ENCODE measurements around the gene PTPN18.
A peak's percentile ranks its signal among the peaks of the same experiment; 100 is the strongest.
"Not testable (repeated sequence)": the region's sequence is repeated elsewhere in the genome, so short reads cannot be mapped to it uniquely, and the experiment has no call there.

The PTPN18 gene, protein sequence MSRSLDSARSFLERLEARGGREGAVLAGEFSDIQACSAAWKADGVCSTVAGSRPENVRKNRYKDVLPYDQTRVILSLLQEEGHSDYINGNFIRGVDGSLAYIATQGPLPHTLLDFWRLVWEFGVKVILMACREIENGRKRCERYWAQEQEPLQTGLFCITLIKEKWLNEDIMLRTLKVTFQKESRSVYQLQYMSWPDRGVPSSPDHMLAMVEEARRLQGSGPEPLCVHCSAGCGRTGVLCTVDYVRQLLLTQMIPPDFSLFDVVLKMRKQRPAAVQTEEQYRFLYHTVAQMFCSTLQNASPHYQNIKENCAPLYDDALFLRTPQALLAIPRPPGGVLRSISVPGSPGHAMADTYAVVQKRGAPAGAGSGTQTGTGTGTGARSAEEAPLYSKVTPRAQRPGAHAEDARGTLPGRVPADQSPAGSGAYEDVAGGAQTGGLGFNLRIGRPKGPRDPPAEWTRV

DNA sequence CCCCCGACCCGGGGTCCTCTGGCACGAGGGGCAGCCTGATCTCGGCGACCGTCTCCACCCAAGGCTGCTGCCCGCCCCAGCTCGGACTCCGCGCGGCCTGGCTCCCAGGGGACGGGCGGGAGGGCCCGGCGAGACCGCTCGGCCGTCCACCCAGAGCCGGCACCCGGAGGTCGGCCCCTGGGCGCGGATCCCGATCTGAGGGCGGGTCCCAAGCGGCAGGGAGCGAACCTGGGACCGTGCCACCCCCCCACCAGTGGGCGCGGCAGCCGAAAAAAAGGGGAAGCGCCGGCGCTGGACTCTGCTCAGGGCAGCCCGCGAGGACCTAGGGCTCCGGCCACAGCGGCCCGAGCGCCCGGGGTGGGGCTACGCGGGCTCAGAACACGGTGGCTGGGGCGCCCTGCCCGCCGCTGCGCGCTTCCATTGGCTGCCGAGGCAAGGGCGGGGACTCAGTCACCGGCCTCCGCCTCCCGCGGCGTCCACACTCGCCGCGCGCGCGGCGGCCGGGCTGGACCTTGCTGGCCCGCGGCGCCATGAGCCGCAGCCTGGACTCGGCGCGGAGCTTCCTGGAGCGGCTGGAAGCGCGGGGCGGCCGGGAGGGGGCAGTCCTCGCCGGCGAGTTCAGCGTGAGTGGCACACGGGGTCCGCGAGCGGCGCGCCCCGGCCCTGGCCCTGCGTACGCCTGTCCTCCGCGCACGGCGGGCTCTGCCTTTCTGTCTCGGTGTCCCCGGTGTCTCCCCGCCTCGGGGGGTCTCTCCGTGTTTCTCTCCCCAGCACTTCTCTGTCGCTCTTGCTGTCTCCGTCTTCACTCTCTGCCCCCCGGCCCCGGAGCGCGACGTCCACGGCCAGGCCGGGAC, at the start of gene PTPN18:
Gene PTPN18 (plus strand): TSS at position 479 of the 854 bp plus-strand sequence. CDS start 52 bp downstream, at position 531.
- DNase-seq, result peak; percentile 67

DNA sequence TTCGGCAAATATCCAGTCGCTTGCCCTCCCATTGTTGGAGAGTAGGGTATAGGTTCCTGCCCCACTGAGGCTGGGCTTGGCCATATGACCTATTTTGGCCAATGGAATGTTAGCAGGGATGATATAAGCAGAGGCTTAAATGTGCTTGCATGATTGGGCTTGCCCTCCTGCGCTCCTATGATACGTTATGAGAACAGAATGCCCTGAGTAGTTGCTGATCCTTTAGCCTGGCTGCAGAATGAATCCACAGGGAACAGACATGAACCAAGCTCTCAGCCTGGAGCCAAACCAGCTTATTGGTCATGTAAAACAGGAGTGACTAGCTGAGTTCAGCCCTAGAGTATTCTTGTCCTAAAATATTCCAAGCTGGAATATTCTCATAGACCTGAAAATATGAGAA, 48.0 kb upstream of the PTPN18 start:
- no peak for DNase-seq

DNA sequence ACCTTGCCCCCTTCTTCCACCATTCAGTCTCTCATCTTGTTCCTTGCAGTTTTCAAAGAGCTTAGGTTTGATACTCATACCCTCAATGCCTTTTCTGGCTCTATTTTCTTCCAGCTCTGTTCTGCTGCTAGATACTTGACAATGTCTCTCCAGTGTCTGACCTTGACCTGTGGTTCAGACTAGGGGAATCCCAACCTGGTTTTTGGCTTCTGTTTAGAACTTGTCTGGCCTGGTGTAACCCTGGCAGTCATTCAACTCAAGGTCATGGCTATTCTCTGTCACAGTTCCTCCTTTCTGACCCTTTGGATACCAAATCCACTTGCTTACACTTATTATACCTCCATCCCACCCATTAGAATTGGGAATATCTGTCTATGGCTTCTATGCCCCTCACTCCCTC, 45.0 kb upstream of the PTPN18 start:
- no peak for DNase-seq

DNA sequence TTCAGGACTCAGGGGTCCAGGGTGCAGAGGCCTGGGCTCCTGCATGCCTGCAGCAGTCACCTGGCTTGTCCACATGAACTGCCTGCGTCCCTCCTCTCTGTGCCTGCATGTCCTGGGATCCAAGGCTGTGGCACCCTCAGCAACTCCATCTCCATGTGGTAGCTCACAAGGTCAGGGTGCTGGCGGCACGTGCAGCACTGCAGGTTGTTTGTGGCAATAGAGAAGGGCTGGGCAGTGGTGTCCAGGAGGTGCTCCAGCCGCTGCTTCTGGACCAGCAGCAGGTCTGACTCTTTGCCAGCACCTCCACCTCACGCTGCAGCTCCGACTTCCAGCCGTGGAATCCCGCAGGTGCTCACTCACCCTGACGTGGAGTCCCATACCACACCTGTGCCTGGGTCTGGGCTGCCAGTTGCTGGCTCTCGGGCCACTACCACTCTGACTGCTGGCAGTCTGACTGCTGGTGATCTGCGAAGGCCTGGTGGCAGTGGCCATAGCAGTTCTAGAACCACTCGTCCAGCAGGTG, 42.0 kb upstream of the PTPN18 start:
- no peak for DNase-seq

DNA sequence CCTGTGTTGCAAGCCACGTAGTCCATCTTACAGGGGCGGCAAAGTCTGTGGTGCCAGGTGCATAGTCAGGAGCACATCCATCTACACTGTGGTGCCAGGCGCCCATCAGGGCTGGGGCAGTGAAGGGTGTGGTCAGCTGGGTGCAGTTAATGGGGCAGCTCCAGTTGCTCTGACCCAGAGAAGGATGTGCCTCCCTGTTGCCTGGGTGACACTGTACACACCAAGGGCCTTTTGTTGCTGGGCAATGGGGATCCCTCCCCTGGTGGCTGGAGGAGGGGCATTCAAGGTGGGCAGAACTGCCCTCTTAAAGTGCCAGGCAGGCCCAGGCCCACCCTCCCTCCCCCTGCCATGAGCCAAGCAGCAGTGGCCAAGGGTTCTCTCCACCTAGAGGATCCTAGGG, 41.5 kb upstream of the PTPN18 start:
- DNase-seq, result no peak

DNA sequence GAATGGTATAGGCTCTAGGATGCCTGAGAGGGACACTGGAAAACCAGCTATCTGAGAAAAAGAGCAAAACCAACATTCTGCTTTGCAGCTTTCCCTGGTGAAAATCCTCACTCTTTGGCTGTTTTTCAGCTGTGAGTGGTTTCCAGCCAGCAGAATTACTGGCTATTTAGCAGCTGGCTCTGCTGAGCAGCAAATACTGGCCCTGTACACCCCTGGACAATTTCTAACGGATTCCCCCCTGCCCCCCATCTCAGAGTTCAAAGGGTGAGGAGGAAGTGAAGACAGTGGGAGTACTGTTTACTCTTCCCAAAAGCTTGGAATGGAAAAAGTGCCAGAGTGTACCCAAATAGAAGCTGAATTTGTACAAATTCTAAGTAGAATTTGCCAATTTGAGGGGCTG, 39.3 kb upstream of the PTPN18 start:
- no peak for DNase-seq

DNA sequence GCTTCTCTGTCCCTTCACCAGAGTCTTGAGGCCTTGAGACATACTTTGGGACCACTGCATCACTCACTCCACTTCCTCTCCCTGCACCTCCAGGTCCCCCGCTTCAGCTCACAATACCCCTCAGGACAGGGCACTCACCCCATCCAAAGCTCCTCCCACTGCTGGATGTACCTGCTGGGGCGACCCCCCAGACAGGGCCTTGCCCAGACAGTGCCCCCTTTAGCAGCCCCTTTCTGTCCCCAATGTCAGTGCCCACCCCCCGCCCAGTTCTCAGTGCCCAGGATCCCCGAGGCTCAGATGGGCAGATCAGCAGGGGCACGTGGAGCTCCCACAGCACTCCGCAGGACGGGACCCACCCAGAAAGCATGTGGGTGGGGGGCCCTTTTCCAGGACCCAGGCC, 37.0 kb upstream of the PTPN18 start:
- DNase-seq, result no peak

DNA sequence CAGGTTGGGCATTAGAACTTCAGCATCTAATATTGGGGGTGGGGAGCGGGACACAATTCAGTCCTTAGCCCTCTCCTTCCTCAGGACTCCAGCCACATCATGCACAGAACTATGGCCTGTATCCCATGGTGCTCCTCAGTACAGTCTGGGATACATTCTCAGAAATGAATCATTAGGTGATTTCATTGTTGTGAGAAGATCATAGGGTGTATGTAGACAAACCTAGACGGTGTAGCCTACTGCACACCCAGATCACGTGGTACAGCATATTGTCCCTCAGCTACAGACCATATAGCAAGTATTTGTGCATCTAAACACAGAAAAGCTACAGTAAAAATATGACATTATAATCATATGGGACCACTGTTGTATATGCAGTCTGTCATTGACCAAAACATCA, 36.3 kb upstream of the PTPN18 start:
- no peak for DNase-seq

DNA sequence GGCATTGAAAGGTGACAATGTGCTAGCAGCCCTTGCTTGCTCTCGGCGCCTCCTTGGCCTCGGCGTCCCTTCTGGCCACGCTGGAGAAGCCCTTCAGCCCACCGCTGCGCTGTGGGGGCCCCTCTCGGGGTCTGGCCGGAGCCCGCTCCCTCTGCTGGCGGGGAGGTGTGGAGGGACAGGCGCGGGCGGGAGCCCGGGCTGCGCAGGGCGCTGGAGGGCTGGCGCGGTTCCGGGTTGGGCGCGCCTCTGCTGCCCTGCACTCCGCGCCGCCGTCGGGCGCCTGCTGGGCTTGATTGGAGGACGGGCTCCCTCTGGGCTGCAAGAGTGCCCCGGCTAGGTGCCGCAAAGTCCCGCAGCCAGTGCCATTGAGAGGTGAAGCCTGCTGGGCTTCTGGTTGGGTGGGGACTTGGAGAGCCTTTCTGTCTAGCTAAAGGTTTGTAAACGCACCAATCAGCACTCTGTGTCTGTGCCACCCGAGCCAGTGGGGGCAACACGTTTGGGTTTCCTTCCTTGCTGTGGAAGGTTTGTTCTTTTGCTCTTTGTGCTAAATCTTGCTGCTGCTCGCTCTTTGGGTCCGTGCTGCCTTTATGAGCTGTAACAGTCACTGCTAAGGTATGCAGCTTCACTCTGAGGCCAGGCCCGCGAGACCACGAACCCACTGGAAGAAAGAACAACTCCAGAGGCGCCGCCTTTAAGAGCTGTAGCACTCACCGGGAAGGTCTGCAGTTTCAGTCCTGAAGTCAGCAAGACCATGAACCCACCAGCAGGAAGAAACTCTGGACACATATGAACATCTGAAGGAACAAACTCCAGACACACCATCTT, 27.9 kb upstream of the PTPN18 start:
- DNase-seq, result no peak

DNA sequence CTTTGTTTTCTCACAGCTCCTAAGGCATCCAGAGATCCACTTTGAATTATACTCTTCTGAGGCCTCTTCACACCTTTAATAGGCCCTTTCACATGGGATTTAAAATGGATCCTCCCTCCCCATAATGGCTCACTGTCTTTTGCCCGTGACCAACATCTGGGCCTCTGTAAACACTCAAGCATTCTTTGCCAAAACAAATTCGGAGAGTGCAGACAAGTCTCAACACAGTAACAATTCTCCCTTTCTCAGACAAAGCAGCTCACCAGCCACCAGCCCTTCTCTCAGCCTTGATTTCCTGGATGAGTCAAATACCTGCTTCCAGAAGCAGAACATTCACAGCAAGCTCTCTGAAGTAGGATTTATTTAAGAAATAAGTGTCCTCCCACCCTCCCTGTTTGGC, 27.1 kb upstream of the PTPN18 start:
- DNase-seq, result no peak

DNA sequence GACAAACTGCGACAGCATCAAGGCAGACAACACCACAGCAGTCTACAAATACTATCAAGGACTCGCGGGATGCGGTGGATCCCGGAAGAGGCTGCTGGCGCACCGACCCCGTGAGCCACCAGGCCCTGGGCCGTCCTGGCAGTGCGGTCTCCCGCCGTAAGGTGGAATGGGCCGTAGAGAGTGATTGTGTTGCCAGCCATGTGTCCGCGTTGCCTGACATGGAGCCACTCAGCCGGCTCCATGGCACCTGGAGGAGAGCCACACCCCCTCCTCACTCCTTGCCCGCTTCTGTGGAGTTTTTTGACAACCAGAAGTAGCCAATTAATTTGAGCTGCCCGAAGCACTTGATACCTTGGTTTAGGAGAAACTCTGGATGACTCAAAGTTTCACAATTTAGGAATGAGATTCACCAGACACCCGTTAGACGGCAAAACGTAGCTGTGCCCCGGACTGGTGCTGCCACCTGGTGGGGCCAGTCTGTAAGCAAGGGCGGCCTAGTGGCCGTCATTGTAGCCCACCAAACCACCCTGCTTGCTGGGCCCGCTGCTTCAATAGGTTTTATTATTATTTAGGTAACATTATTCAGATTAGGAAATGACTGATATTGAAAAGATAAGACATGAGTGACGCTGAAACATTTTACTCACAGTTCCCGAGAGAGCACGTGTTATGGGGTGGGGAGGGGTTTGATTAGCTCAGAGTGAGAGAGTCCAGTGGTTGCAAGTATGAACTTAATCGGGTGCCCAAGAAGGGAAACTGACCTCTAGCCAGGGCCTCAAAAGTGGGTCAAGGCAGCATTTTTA, 23.4 kb upstream of the PTPN18 start:
- peak; percentile 71 for DNase-seq

DNA sequence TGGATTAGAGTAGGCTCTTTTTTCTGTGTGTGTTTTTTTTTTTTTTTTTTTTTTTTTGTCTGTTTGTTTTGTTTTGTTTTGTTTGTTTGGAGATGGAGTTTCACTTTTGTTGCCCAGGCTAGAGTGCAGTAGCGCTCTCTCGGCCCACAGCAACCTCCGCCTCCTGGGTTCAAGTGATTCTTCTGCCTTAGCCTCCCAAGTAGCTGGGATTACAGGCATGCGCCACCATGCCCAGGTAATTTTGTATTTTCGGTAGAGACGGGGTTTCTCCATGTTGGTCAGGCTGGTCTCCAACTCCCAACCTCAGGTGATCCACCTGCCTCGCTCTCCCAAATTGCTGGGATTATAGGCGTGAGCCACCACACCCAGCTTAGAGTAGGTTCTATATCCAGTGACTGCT, 22.6 kb upstream of the PTPN18 start:
- not testable (repeated sequence) for DNase-seq

DNA sequence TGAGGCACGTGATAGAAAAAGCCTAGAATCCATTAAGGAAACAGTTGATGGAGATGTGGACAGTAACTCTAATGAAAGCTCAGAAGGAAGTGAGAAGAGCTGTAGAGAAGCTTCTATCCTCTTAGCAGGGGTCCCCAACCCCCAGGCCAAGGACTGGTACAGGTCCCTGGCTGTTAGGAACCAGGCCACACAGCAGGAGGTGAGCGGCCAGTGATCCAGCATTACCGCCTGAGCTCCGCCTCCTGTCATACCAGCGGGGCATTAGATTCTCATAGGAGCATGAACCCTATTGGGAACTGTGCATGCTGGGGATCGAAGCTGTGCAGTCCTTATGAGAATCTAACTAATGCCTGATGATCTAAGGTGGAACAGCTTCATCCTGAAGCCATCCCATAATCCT, 21.8 kb upstream of the PTPN18 start:
- DNase-seq, result no peak

DNA sequence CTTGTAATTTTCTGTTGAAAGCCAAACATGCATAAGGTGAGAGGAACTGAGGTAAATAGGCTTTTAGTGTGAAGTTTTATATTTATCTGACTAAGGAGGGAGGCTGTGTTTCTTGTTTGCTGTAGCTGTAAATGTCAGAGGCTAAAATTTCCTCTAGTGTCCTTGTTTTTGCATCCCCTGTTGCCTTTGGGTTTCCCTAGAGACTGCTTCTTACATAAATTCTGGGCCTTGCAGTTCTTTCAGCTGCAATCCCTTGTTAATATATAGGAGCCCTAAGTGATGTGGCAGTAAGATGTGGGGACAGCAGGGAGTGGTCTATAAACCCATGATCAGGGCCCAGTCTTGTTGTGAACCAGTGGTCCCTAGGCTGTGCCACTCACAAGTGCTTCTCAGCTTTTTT, 20.6 kb upstream of the PTPN18 start:
- DNase-seq, result no peak

DNA sequence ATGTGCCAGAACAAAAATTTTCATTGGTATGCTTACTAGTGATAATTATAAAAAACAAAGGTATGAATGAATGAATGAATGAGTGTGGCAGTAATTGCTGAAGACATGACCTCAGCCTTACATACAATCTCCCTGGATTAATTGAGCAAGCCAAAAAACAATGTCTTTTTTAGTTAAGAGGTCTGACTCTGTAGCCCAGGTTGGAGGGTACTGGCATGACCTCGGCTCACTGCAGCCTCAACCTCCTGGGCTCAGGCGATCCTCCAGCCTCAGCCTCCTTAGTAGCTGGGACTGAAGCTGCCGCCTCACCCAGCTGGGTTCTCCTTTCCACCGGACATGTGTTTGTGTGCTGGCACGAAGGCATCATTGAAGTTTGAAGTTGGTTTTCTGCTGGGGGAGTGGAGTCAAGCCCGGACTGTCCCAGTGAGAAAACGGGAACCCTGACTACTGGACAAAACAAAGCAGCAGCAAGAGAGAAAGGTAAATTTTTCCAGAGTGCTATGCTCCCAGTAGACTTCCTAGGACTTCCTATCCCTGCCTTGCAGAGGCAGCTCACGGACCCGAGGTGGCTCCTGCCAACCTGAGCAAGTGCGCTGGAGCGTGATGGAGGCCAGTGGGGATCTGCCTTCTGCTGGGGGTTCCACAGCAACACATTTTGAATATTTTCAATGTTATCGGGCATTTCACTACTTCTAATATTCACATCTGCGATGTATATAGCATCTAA, 19.5 kb upstream of the PTPN18 start:
- no peak for DNase-seq

DNA sequence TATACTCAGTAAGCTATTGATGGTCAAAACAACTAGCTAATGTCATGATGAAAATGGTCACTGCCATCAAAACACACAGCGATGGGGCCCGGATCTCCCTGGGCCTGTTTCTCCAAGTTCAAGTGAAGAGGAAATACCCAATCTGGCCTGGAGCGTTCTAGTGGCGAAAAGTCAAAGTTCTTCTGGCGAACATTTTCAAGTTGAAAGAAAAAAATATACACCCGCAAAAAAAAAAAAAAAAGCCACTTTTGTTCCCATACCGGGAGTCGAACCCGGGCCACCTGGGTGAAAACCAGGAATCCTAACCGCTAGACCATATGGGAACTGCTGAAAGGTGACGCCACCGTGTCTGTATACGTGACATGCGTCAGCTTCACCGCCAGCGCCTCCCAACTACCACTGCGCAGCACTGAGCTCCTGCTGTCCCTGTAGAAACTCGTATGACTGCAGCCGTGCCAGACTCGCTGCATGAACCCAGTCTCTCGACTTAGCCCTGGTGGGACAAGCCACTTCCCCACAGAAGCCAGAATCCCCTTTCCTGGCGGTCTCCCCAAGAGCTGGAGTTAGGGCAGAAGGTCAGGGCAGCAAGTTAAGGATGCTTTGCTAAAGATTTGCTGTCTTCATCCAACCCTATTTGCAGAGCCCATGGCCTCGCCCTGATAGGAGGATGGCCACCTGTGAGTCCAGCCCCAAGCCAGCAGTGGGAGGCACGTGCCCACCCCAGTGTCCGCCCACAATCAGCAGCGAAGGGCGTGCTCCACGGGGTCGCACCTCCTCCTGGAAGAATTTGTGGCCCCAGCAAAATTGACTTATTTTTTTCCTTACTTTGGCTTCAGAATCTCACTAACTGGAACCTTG, 18.8 kb upstream of the PTPN18 start:
- peak; percentile 38 for DNase-seq

DNA sequence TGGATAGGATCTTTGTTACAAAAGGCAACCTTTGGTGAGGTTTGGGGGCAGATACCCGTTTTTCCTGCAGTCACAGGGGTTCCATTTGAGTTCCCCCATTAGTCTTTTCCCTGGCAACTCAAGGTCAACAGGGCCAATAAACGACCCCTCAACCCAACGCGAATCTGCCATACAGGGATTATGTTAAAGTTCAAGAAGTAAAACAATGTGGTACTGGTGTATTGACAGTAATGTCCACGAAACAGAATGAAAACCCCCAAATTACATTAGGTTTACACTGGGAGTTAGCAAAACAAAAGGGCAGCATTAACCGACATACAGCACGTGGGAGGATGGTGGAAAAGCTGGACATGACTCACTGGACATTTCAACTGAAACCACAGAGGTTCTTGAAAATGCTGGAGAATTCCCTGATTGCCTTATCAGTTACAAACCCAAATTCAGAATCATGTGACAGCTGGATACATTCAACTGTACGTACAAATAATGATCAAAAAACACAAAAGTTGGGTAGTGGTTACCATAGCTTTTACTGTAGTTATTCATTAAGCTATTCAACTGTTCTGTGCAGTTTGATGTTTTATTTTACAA, 18.0 kb upstream of the PTPN18 start:
- DNase-seq, result no peak

DNA sequence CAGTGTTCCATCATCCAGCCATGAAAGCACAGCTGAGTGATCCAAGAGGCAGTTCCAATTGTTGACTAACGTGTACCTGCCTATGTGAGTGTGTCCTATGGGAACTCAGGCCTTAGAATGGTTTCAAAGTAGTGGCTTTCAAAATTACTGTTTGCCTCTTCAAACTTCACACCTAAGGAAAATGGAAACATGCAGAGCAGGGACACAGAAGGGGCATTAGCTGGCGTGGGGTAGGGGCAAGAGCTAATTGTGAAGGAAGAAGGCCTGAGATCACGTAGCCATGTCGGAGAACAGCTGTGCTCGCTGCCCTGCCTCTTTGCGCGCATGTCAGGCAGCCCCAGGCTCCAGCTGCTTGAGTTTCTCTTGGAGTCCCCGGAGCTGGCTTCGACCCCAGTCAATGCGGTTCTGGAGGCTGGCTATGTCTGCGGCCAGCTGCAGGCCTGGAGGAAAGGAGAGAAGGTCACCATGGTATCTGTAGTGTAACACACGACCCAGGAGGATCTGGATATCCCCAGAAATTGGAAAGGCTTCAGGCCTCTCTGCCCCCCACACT, 17.0 kb upstream of the PTPN18 start:
- no peak for DNase-seq
